HepG2 (cell line): ENCODE data around the gene PRR15L. TPM values are rescaled to one million over a fixed set of nuclear protein-coding genes. Genes with fewer than 3 reads are reported as not detected.
A peak's percentile ranks its signal among the peaks of the same experiment; 100 is the strongest.

Experiments used
- AHDC1 ChIP-seq: sonication (generic); formaldehyde crosslinking; IDR thresholded peaks from 2 replicates; pipeline ENCODE4 v1.5.1; 2020; ENCODE audit warnings: mild to moderate bottlenecking, missing genetic modification reagents, borderline replicate concordance
- BRD4 ChIP-seq: sonication (generic); formaldehyde crosslinking; IDR thresholded peaks from 2 replicates; pipeline ENCODE4 v1.4.0; 2020; ENCODE audit warnings: missing genetic modification reagents
- CHD4 ChIP-seq: fragments of 200-600 bp; sonication (generic); IDR thresholded peaks from 2 replicates; pipeline ENCODE4 v1.7.0; 2017; ENCODE audit warnings: mild to moderate bottlenecking, low read length, borderline replicate concordance
- CREBL2 ChIP-seq: sonication (generic); formaldehyde crosslinking; IDR thresholded peaks from 2 replicates; pipeline ENCODE4 v1.8.1; 2023; ENCODE audit warnings: missing genetic modification reagents, mild to moderate bottlenecking, borderline replicate concordance
- SRSF9 ChIP-seq: fragments of 200-400 bp; formaldehyde crosslinking; IDR thresholded peaks from 2 replicates; pipeline ENCODE4 v1.6.1; 2018; ENCODE audit warnings: borderline replicate concordance, mild to moderate bottlenecking, low read depth, low read length; ENCODE audit not compliant: insufficient read depth, poor library complexity, severe bottlenecking
- ZBTB38 ChIP-seq: sonication (generic); formaldehyde crosslinking; IDR thresholded peaks from 2 replicates; pipeline ENCODE4 v1.5.1; 2020; ENCODE audit warnings: mild to moderate bottlenecking, missing genetic modification reagents
- ZFAT ChIP-seq: sonication (generic); formaldehyde crosslinking; conservative IDR thresholded peaks from 2 replicates; pipeline ENCODE4 v1.8.1; 2023; ENCODE audit warnings: missing genetic modification reagents, inconsistent platforms
- ZNF121 ChIP-seq: sonication (generic); formaldehyde crosslinking; IDR thresholded peaks from 2 replicates; pipeline ENCODE4 v1.5.0; 2020; ENCODE audit warnings: mild to moderate bottlenecking, missing genetic modification reagents
- ZNF460 ChIP-seq: sonication (generic); formaldehyde crosslinking; IDR thresholded peaks from 2 replicates; pipeline ENCODE4 v1.5.1; 2020; ENCODE audit warnings: missing genetic modification reagents, mild to moderate bottlenecking, borderline replicate concordance
- ZNF564 ChIP-seq: sonication (generic); formaldehyde crosslinking; IDR thresholded peaks from 2 replicates; pipeline ENCODE4 v1.8.1; 2023; ENCODE audit warnings: mild to moderate bottlenecking, missing genetic modification reagents
- polyA plus RNA-seq, 8 experiments: library from polyadenylated mRNA; depleted of rRNA in 3 of 8; stranded (reverse) in 7 of 8; unstranded in 1 of 8; fragments of >200 nt; fragmentation: Illumina TruSeq in 4 of 8; extraction: Trizol in 4 of 8; gene quantifications; 2 replicates each; pipeline versions ENCODE4 v1.2.1 to v1.2.3, GENCODE V29; 2011 to 2016; ENCODE audit warnings: low read depth in 4 of 8, missing spikeins in 1 of 8, mixed read lengths in 1 of 8; ENCODE audit not compliant: insufficient read depth in 1 of 8
- total RNA-seq, 5 experiments: library from RNA; depleted of rRNA; stranded (reverse); fragments of >200 nt; fragmentation: Illumina TruSeq; extraction: Trizol; gene quantifications; 2 replicates each; pipeline ENCODE4 v1.2.3, GENCODE V29; 2016; ENCODE audit warnings: low read depth in 1 of 5
- TF ChIP-seq, protein P1 (sequence below): sonication (generic); formaldehyde crosslinking; IDR thresholded peaks from 2 replicates; pipeline ENCODE4 v1.5.0; 2020; ENCODE audit warnings: missing genetic modification reagents
- TF ChIP-seq, protein P2 (sequence below): sonication (generic); formaldehyde crosslinking; IDR thresholded peaks from 2 replicates; pipeline ENCODE4 v1.4.0; 2020; ENCODE audit warnings: missing genetic modification reagents
- TF ChIP-seq, protein P3 (sequence below): sonication (generic); formaldehyde crosslinking; IDR thresholded peaks from 2 replicates; pipeline ENCODE4; 2020; ENCODE audit warnings: missing genetic modification reagents, mild to moderate bottlenecking, borderline replicate concordance
- TF ChIP-seq, protein P4 (sequence below): sonication (generic); formaldehyde crosslinking; IDR thresholded peaks from 2 replicates; pipeline ENCODE4 v1.4.0; 2020; ENCODE audit warnings: missing genetic modification reagents, borderline replicate concordance

The PRR15L gene
- total and polyA plus RNA-seq, 2 of the 13 experiments (the other 11 are each of a cell fraction or from before 2014, with no cell fraction given), result 0.44 to 2.0 TPM

GRCh38 chr17:47941246-47942095, 16.2 kb downstream of the PRR15L start, which contains the start of gene PNPO (continued):
- TF ChIP-seq, protein P1, sequence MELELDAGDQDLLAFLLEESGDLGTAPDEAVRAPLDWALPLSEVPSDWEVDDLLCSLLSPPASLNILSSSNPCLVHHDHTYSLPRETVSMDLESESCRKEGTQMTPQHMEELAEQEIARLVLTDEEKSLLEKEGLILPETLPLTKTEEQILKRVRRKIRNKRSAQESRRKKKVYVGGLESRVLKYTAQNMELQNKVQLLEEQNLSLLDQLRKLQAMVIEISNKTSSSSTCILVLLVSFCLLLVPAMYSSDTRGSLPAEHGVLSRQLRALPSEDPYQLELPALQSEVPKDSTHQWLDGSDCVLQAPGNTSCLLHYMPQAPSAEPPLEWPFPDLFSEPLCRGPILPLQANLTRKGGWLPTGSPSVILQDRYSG (CRISPR knock-in tag), result peak; percentile 91
- TF ChIP-seq ZBTB38 (CRISPR knock-in tag) (no peak; the same call in 1 of the 2 replicates), AHDC1 (CRISPR knock-in tag) (peak; percentile 57; the same call in 1 of the 2 replicates), ZNF564 (peak; percentile 95), BRD4 (CRISPR knock-in tag) (peak; percentile 94), ZFAT (peak; percentile 88; the same call in 1 of the 2 replicates), ZNF121 (CRISPR knock-in tag) (0 out of 2 replicates have a peak, but pooled peaks have one; percentile 42), ZNF460 (CRISPR knock-in tag) (no peak; the same call in 1 of the 2 replicates), CHD4 (peak; percentile 68; the same call in 1 of the 2 replicates), SRSF9 (no peak), CREBL2 (CRISPR knock-in tag) (peak; percentile 89; the same call in 1 of the 2 replicates)
- TF ChIP-seq, protein P2, sequence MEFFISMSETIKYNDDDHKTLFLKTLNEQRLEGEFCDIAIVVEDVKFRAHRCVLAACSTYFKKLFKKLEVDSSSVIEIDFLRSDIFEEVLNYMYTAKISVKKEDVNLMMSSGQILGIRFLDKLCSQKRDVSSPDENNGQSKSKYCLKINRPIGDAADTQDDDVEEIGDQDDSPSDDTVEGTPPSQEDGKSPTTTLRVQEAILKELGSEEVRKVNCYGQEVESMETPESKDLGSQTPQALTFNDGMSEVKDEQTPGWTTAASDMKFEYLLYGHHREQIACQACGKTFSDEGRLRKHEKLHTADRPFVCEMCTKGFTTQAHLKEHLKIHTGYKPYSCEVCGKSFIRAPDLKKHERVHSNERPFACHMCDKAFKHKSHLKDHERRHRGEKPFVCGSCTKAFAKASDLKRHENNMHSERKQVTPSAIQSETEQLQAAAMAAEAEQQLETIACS (CRISPR knock-in tag), result peak; percentile 41; the same call in 1 of the 2 replicates
- TF ChIP-seq, protein P3, sequence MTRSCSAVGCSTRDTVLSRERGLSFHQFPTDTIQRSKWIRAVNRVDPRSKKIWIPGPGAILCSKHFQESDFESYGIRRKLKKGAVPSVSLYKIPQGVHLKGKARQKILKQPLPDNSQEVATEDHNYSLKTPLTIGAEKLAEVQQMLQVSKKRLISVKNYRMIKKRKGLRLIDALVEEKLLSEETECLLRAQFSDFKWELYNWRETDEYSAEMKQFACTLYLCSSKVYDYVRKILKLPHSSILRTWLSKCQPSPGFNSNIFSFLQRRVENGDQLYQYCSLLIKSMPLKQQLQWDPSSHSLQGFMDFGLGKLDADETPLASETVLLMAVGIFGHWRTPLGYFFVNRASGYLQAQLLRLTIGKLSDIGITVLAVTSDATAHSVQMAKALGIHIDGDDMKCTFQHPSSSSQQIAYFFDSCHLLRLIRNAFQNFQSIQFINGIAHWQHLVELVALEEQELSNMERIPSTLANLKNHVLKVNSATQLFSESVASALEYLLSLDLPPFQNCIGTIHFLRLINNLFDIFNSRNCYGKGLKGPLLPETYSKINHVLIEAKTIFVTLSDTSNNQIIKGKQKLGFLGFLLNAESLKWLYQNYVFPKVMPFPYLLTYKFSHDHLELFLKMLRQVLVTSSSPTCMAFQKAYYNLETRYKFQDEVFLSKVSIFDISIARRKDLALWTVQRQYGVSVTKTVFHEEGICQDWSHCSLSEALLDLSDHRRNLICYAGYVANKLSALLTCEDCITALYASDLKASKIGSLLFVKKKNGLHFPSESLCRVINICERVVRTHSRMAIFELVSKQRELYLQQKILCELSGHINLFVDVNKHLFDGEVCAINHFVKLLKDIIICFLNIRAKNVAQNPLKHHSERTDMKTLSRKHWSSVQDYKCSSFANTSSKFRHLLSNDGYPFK (CRISPR knock-in tag), result peak; percentile 91
- TF ChIP-seq, protein P4, sequence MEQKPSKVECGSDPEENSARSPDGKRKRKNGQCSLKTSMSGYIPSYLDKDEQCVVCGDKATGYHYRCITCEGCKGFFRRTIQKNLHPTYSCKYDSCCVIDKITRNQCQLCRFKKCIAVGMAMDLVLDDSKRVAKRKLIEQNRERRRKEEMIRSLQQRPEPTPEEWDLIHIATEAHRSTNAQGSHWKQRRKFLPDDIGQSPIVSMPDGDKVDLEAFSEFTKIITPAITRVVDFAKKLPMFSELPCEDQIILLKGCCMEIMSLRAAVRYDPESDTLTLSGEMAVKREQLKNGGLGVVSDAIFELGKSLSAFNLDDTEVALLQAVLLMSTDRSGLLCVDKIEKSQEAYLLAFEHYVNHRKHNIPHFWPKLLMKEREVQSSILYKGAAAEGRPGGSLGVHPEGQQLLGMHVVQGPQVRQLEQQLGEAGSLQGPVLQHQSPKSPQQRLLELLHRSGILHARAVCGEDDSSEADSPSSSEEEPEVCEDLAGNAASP, result peak; percentile 65; the same call in 1 of the 2 replicates
